Ammon's horn (tissue), 1 donor: Measurements from ENCODE around the gene MYL3.
"Not testable (repeated sequence)": the region's sequence is repeated elsewhere in the genome, so short reads cannot be mapped to it uniquely, and the experiment has no call there.

Experiments used
- DNase-seq: peaks from one replicate; pipeline ENCODE4 v3.0.0-alpha.2; 2016; ENCODE audit warnings: low spot score

Gene MYL3

DNA sequence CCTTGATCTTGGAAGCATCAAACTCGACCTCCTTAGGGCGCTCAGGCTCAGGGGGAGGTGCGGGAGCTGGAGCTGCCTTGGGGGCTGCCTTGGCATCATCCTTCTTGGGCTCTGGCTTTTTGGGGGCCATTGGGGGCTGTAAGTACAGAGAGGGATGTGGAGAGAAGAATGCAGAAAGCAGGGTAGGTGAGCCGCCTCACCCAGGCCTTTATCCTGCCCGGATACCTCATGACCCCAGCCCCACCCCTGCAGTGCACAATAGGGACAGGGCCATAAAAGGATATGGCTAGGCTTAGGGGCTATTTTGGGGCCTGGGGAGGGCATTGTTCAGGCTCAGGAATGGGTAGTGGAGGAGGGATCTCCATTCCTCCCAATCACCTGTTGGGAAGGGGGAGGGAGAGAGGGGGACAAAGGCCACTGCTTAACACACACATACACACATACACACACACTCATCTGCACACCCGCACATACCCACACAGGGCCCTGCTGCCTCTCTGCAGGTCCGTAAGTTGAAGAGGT lies at the start of gene MYL3:
MYL3 (minus strand) TSS at position 184 of the 522 bp plus-strand sequence; CDS start at position 130, 54 bp downstream.
- DNase-seq = no peak

DNA sequence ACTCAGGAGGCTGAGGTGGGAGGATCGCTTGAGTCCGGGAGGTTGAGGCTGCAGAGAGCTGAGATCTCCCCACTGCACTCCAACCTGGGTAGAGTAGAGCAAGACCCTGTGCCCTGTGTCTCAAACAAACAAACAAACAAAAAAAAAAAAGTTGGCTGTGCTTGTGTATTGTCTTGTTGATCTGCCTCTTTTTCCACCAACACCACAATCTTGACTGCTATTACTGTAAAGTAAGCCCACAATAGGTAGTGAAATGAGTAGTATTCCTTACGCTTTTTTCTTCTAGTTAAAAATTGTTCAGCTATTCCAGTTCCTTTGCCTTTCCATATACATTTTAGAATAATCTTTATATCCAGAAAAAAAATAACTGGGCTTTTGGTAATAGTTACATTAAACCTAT lies 49.7 kb upstream of the MYL3 start:
- no peak for DNase-seq

DNA sequence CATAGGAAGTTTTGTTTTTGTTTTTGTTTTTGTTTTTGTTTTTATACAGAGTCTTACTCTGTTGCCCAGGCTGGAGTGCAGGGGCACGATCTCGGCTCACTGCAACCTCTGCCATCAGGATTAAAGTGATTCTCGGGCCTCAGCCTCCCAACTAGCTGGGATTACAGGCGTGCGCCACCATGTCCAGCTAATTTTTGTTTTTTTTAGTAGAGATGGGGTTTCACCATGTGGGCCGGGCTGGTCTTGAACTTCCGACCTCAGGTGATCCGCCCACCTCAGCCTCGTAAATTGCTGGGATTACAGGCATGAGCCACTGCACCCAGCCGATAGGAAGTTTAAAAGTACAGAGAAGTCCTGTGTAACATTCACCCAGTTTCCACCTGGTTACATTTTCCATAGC lies 47.7 kb upstream of the MYL3 start:
- not testable (repeated sequence) for DNase-seq

DNA sequence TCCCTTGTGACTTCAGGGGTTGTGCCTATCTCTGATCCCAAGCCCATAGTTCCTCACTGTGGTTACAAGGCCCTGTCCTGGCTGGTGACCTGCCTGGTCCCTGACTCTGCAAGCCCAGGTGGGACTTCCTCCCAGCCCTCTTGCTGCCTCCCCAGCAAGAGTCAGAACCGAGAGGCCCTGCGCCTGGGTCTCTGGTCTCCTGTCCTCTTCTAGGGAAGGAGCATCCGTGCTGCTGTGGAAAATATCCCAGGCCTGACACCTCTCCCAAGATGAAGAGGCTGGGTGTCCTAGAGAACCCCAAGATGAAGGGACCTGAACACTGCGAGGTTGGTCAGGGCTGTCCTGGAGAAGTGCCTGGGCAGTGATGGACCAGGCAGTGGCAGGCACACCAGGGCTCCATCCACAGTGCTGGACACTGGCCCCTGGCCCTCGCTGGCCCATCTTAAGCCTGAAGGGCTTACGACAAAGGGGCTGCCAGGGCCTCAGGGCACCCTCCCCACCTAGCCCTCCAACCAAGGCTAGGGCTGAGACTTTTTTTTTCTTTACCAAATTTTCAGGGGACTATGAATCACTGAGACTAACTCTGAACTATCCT lies 47.0 kb upstream of the MYL3 start:
- no peak for DNase-seq

DNA sequence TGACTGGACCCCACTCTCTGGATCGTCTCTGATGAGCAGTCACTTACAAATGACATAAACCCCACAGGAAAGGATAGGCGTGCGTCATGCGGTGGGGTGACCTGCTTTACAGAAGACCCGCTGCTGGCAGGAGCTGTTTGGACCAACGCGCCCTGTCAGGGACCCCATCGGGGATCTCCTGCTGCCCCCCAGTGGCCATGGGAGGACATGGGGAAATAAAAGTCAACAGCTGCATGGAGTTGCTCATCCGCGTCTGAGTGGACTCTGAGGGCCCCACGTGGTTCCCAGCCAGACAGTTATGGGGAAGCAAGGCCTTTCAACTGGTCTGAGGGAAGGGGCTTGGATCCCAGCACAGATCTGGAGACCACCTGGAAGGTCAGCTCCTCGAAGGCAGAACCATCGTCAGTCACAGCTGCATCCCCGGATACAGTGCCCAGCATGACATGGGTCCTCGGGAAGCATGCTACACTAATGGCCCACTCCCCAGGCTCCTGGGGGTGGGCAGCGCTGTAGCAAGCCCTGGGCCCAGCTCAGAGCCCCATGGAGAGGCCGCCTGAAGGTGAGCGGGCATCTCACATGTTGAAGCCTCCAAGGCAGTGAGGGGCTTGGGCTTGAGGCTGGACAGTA lies 46.4 kb upstream of the MYL3 start:
- peak; percentile 86 for DNase-seq

DNA sequence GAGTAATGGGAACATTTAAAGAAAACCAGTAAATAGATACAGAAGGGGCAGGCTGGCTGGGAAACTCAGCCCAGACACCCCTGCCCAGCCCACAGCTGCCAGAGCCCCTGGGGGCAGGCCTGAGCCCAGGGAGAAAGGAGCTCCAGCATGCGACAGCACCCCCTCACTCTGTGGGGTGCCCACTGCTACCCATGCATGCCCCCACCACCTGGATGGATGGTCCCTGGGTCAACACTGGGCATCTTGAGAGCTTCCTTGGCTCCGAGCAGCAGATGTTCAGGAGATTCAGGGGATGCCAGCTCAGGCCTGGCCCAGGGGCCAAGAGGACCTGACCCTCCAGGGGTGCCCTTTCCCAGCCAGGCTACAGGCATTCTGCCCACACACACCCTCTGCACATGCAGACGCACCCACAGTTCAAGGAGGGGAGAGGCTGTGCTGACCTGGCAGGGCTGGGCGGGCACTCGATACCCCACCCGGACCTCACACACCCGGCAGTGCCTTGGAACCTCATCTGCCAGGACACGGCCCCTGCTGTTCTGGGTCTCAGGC lies 45.8 kb upstream of the MYL3 start:
- DNase-seq = no peak

DNA sequence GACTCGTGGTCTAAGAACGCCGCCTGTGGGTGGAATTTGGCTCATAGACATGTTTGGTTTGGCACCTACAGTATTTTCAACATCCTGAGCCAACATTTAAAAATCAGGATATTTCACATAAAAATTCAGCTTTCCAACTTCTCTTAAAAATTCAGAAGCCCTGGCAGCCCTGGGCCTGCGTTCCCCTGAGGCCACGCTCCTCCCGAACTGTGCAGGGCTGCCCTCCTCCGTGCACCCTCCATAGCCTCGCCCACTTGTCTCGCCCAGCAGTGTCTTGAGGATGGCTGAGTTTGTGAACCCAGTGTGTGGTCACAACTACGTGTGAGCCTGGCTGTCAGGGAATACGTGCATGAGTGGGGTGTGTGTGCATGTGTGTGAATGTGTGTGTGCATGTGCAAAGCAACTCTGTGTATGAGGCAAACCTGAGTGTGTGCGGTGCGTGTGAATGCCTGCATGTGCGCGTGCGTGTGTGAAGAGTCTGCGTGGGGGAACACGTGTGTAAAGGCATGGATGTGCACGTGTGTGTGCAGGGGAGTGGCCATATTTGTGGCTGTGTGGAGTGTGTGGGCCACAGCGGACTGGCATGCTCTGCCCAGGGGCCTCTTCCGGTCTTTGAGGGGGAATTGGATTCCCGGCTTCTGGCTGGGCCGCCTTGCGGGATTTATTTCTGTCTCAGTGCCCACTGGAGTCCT lies 45.2 kb upstream of the MYL3 start:
- DNase-seq = no peak

DNA sequence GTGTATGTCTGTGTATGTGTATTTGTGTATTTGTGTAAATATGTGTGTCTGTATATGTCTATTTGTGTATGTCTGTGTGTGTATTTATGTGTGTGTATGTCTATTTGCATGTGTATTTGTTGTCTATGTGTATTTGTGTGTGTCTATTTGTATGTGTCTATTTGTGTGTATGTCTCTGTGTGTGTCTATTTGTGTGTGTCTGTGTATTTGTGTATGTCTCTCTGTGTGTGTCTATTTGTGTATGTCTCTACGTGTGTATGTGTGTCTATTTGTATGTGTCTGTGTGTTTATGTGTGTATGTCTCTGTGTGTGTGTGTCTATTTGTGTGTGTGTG lies 44.7 kb upstream of the MYL3 start:
- no peak for DNase-seq

DNA sequence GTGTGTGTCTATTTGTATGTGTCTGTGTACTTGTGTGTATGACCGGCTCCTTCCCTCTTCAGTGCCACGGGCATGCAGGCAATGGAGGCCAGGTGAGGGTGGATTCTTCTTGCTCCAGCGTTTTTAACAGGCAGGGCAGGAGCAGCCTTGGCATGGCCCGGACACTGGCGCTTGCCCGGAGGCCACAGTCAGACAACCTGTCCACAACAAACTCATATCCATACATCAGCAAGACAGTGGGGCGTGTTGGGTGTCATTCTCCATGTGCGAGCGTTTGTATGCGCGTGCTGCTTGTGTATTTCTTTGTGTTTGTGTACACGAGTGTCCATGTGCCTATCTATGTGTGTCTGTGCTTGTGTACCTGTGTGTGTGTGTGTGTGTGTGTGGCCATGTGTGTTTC lies 44.0 kb upstream of the MYL3 start:
- DNase-seq = no peak

DNA sequence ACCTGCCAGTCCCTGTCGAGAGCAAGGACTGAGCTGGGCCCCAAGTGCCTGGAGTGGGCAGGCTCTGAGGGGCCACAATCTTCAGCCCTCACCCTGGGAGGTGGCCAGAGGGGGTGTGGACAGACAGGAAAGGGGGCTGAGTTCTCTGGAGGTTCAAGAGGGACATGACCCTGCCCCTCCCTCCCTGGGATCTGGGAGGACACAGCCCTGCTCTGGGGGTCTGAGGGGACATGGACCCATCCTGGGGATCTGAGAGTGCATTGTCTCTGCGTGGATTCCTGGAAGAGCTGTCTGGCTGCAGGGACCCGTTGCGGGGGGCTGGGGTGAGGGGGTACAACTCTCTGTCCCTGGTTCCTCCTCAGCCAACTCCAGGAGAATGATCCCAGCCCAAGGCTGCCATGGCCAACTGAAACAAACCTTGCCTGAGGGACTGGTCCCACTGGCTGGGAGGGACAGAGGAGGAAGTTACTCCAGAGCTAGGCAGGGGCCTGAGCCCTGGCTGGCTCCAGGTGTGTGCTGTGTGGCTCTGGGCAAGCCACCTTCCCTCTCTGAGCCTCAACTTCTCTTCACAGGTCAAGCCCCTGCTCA lies 43.3 kb upstream of the MYL3 start:
- no peak for DNase-seq

DNA sequence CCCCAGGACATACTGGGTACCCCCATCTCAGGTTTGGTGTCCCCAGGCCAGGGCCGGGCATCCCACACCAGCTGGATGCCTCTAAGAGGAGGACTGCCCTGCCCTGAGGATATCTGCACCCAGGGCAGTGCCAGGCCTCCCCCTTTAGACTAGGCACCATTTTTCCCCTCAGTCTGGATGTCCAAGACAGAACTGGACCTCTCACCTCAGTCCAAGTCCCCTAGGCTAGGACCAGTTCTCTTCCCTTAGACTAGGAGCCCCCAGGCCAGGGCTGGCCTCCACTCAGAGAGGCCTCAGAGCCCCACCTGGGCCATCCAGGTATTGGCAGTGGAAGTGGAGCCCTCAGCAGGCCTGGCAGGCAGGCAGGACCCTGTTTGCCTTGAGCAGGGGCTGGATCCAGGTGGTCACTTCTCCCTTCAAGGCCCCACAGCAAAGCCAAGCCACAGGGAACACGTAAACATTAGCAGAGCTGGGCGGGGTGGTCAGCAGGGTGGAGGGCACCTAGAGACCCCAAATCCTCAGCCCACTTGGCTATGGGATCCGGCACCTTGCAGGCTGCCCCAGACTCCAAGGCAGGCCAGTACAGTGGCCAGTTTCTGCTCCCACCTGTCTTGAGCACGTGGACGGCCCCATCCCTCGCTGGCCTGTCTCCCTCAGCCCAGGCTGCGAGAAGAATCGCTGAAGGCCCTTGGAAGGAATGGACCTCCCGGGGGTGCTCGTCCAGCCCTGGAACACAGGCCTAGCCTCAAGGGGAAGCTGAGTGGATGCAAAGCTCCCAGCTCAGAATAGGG lies 42.6 kb upstream of the MYL3 start:
- no peak for DNase-seq

DNA sequence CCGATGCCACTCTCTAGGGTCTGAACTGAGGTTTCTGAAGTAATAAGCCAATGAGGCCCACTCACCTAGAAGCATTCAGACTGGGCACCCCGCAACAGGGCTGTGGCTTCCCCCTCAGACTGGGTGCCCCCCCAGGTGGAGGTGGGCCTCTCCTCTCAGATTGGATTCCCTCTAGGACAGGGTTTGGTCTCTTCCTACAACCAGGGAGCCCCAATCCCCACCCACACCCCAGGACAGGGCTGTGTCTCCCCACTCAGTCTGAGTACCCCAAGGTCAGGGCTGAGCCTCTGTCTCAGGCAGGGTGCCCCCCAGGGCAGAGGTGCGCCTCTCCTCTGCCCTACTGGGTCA lies 41.9 kb upstream of the MYL3 start:
- DNase-seq = no peak

DNA sequence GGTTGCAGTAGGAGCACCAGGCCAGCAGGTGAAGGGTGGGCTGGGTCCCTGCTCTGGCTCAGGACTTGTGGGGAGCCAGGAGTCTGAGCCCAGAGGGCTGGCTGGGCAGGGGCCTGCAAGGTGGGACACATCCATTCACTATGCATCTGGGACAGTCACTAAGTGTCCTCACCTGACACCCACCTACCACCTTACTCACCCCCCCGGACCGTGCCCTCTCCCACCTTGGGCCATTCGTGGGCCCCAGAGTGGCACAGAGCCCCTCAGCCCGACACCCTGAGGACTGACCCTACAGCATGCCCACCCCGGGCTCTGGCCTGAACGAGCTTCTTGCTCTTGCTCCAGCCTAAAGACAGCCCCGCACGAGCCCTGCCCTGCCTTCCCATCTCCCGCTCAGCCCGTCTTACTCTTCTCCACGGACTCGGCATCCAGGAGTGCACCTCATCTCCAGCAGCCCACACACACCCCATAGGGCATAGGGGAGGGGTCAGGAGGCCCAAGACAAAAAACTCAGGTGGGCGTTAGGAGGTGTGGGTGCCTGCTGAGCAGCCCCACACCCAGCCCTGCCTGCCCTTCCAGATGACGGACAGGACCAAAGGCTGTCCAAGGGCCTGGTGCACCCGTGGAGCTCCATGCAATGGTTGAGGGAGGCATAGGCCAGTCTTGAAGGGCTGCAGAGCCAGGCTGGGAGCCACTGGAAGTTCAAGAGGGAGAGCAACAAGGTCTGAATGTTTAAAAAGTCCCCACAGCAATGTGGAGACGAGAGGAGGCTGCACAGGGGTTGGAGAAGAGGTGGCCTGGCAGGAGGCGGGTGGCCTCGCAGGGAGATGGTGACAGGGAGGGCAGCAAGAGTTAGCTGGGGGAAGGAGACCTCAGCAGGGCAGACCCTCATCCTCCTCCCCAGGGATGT lies 41.3 kb upstream of the MYL3 start:
- no peak for DNase-seq

DNA sequence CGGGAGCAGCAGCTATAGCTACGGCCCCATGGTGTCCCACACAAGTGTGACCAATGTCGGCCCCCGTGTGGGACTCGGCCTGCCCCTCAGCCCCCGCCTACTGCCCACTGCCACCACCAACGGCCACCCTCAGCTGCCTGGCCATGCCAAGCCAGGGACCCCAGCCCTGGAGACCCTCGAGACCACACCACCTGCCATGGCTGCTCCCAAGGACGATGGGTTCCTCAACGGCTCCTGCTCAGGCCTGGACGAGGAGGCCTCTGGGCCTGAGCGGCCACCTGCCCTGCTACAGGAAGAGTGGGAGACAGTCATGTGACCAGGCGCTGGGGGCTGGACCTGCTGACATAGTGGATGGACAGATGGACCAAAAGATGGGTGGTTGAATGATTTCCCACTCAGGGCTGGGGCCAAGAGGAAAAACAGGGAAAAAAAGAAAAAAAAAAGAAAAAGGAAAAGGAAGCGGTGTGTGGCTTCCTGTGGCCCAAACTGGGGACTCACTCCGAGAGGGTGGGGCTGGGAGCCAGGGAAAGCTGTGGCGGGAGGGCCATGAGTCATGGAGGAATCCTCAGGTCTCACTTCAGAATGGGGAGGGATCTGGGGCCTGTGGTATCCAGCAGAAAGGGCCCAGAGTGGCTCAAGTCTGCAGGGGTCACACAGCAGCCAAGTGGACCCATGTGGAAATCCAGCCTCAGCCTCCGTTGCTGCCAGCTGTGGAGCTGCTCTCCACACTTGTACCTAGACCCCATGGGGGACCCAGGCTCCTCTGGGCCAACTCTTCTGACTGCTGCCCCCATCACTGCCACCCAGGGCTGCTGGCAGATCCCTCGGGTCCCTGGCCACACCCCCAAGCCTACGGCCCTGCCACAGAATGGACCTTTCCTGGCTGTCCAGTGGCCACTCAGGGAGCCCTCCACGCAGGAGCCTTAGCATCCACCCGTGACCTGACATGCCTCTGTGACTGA lies 40.4 kb upstream of the MYL3 start:
- no peak for DNase-seq

DNA sequence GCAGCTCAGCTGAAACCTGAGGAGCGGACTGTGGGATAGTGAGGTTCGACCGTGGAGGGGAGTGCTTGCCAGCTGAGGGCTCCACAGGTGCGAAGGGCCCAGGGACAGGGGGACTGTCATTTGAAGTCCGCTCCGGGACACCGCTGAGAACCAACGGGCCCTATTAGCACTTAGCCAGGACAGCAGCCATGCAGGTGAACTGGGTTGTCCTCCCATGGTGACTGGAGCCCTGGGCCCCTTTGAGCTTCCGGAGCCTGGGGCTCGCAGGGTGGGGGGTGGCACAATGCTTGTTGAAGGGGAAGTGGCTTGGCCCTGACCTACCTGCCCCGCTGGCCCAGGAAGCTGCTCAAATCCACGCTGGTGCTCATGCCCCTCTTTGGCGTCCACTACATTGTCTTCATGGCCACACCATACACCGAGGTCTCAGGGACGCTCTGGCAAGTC lies 39.0 kb upstream of the MYL3 start:
- no peak for DNase-seq

DNA sequence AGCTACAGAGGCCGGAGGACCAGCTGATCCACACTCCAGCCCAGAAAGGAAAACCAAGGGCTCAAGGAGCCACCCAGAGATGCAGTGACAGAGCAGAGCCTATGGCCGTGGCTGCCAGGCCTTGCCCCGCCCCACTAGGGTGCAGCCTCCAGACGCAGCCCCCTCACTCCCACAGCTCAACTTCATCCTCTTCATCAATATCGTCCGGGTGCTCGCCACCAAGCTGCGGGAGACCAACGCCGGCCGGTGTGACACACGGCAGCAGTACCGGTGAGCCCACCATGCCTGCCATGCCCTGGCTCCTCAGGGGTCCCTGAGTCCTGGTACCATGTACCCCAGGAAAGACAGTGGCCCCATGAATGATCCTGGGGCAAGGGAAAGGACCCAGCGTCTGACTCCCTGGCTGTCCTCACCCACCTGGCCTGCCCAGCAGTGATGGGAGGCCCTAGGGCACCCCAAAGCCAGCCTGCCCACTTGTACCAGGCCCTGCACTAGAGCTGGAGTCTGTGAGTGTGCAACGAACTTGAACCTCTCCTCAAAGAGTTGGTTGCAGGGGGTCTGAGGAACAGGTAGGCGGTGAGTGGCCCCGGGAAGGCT lies 38.4 kb upstream of the MYL3 start:
- DNase-seq = no peak

DNA sequence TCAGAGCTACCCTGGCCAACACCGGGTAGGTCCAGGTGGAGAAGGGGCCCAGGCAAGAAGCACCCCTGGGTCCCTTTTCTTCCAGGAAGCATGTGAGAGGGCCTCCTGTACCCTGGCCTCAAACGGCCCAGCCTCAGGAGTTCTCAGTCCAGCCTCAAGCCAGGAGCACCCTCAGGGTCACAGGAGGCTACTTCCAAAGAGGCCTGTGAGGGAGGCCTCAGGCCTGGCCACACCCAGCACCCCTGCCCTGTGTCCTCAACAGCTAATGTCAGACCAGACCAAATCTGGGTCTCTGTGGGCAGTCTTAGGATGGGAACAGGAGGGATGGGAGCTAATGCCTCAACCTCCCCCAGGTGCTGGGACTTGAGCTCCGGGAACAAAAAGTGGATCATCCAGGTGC lies 37.8 kb upstream of the MYL3 start:
- DNase-seq = no peak

DNA sequence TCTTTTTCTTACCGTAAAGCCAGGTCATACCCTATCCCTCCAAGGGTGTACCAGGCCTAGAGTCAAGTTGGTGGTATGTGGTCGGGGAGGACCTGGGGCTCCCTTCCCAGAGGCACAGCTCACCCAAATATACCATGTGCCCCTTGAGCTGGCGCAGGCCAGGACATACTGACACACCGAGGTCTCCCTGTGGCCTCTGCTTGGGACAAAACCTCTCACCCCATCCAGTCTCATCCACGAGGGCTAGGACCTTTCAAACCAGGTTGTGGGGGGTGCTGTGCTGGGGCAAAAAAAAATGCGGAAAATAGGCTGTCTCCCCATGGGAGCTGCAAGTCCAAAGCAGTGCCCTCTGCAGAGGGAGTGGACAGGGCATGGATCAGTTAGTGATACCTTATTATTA lies 37.1 kb upstream of the MYL3 start:
- no peak for DNase-seq

DNA sequence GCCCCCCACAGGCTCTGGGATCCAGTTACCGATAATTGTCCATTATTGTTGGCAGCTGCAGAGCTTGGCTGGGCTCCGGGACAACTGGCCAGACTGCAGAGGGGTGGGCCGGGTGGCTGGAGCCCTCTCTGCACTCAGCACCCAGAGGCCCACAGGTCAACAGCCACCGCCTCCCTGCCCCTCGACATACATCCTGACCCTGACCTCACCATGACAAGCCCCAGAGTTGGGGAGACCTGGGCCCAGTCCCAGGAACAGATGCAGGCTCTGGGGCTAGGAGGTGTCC lies 36.7 kb upstream of the MYL3 start:
- peak; percentile 47 for DNase-seq
